Measurements from ENCODE around the gene SGIP1.

The SGIP1 gene

GRCh38 chr1:66540434-66541032 lies 6.6 kb downstream of the SGIP1 start:
- no peak for TF ChIP-seq CTCF (IDR thresholded peaks at IDR 0.05; ENCODE audit: extremely low read depth, missing control alignments)
- DNase-seq (ENCODE audit: low spot score): no peak

DNA sequence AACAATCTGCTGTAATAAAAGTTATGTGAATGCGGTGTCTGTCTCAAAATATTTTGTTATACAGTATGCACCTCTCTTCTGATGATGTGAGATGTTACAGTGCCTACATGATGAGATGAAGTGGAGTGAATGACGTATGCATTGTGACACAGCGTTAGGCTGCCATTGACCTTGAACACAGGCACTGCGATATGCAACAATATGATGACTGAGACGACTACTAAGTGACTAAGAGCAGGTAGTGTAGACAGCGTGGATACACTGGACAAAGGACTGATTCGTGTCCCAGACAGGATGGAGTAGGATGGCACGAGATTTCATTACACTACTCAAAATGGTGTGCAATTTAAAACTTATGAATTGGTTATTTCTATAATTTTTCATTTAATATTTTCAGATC lies 8.4 kb downstream of the SGIP1 start:
- DNase-seq (ENCODE audit: low spot score): no peak
- TF ChIP-seq CTCF (IDR thresholded peaks at IDR 0.05; ENCODE audit: extremely low read depth, missing control alignments): no peak

DNA sequence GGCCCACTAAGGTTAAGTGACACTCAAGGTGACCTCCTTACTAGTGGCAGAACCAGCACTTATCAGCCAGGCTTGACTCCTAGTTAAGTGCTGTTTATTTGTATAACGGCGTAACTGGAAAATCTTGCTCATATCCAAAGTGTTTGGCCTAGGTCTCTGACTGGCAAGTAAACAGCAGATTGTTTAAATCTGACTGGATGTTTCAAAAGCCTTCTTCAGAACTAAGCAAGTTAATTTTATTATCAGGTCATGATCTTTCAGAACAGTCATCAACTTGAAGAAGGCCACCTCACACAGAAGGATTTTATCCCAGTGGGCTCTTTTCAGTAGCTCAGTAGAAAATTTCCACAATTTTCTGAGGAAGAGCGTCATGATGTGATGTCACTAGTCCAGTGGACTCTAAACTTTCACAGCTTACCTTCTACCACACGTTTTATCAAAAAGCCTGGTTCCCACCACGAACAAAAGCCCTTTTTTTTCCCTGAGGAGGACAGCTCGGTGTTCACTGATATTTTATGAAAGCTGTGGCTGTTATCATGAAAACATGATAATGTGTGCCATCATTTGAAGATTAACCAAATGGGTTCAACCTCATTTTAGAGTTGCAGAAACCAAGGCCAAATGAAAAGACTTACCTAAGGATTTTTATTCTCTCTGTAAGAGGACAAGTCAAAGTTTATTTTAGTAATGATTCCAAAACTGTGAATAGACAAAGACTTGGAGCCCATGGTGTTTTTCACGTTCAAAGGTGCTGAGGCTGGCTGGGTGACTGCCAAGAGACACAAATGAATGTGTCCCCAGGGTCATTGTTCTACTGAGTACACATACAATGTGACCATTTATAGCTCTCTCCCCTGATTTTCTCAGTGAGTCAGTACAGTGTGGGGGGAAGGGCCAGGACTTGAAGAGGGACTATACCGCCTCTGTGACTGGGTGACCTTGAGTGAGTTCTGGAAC lies 9.1 kb downstream of the SGIP1 start:
- TF ChIP-seq CTCF (IDR thresholded peaks at IDR 0.05; ENCODE audit: extremely low read depth, missing control alignments): no peak
- no peak for DNase-seq (ENCODE audit: low spot score)

GRCh38 chr1:66546047-66546810 lies 12.3 kb downstream of the SGIP1 start:
- no peak for TF ChIP-seq CTCF (IDR thresholded peaks at IDR 0.05; ENCODE audit: extremely low read depth, missing control alignments)
- DNase-seq (ENCODE audit: low spot score): no peak

- no peak for TF ChIP-seq CTCF (IDR thresholded peaks at IDR 0.05; ENCODE audit: extremely low read depth, missing control alignments)
Measured at GRCh38 chr1:66549017-66549416, 15.1 kb downstream of the SGIP1 start.

GRCh38 chr1:66550243-66550642 lies 16.3 kb downstream of the SGIP1 start:
- no peak for TF ChIP-seq CTCF (IDR thresholded peaks at IDR 0.05; ENCODE audit: extremely low read depth, missing control alignments)

More at GRCh38 chr1:66549017-66549416, 15.1 kb downstream of the SGIP1 start:
- no peak for DNase-seq (ENCODE audit: low spot score)

More at GRCh38 chr1:66550243-66550642, 16.3 kb downstream of the SGIP1 start:
- DNase-seq (ENCODE audit: low spot score): no peak

All from GM20000 (cell line).